Mesenchymal stem cell (in vitro differentiated cells and primary cell): ENCODE measurements around the gene EXOC5. TPM values are rescaled to one million over a fixed set of nuclear protein-coding genes. Genes with fewer than 3 reads are reported as not detected.

ENCODE experiments used
- DNase-seq: peaks from one replicate; pipeline ENCODE4 v3.0.0-alpha.2; 2013
- H2AFZ ChIP-seq: one replicate; pipeline ENCODE4 v1.6.1; 2013; ENCODE audit warnings: low read depth, mild to moderate bottlenecking, control low read depth, inconsistent platforms, low read length, moderate library complexity
- H2AK5ac ChIP-seq: 2 replicates; pipeline ENCODE4 v1.6.1; 2013; ENCODE audit warnings: low read length, moderate library complexity, mild to moderate bottlenecking, inconsistent platforms; ENCODE audit not compliant: severe bottlenecking
- H2BK120ac ChIP-seq: one replicate; pipeline ENCODE4 v1.6.1; 2013; ENCODE audit warnings: low read depth, mild to moderate bottlenecking, inconsistent platforms, low read length, moderate library complexity
- H2BK12ac ChIP-seq, 2 experiments: one replicate each; pipeline ENCODE4 v1.6.1; 2013; ENCODE audit warnings: inconsistent platforms in 2 of 2, low read length in 2 of 2, mild to moderate bottlenecking in 2 of 2, moderate library complexity in 2 of 2, control low read depth in 1 of 2
- H2BK15ac ChIP-seq: one replicate; pipeline ENCODE4 v1.6.1; 2013; ENCODE audit warnings: mild to moderate bottlenecking, low read depth, inconsistent platforms; ENCODE audit not compliant: poor library complexity, severe bottlenecking
- H2BK5ac ChIP-seq: 2 replicates; pipeline ENCODE4 v1.6.1; 2013; ENCODE audit warnings: low read depth, mild to moderate bottlenecking, low read length, control low read depth, inconsistent platforms; ENCODE audit not compliant: poor library complexity, severe bottlenecking
- H3K14ac ChIP-seq, 2 experiments: one replicate each; pipeline ENCODE4 v1.6.1; 2013; ENCODE audit warnings: inconsistent platforms in 2 of 2, low read length in 2 of 2, control low read depth in 1 of 2, mild to moderate bottlenecking in 1 of 2, moderate library complexity in 1 of 2
- H3K18ac ChIP-seq, 2 experiments: one replicate each; pipeline ENCODE4 v1.6.1; 2013; ENCODE audit warnings: inconsistent platforms in 2 of 2, low read length in 2 of 2, control low read depth in 1 of 2, low read depth in 1 of 2, mild to moderate bottlenecking in 1 of 2
- H3K23ac ChIP-seq, 2 experiments: one replicate each; pipeline ENCODE4 v1.6.1; 2013; ENCODE audit warnings: inconsistent platforms in 2 of 2, low read length in 2 of 2, mild to moderate bottlenecking in 2 of 2, moderate library complexity in 2 of 2, control low read depth in 1 of 2
- H3K27ac ChIP-seq: 2 replicates; pipeline ENCODE4 v1.5.1; 2013; ENCODE audit warnings: mild to moderate bottlenecking, moderate library complexity, low read length, control low read depth, inconsistent platforms; ENCODE audit not compliant: poor library complexity, severe bottlenecking
- H3K27me3 ChIP-seq, 2 experiments: 2 replicates each; pipeline versions ENCODE4 v1.6.1 to v1.7.0; 2013; ENCODE audit warnings: low read length in 2 of 2, mild to moderate bottlenecking in 2 of 2, moderate library complexity in 2 of 2, control low read depth in 1 of 2, inconsistent platforms in 1 of 2; ENCODE audit not compliant: control insufficient read depth in 1 of 2, insufficient read depth in 1 of 2
- H3K36me3 ChIP-seq, 2 experiments: 2 replicates each; pipeline versions ENCODE4 v1.6.1 to v1.7.0; 2013; ENCODE audit warnings: low read length in 2 of 2, control low read depth in 1 of 2, inconsistent platforms in 1 of 2, low read depth in 1 of 2, mild to moderate bottlenecking in 1 of 2; ENCODE audit not compliant: insufficient read depth in 2 of 2, control insufficient read depth in 1 of 2
- H3K4ac ChIP-seq, 2 experiments: one replicate each; pipeline ENCODE4 v1.6.1; 2013; ENCODE audit warnings: inconsistent platforms in 2 of 2, low read length in 2 of 2, mild to moderate bottlenecking in 2 of 2, moderate library complexity in 2 of 2, control low read depth in 1 of 2, low read depth in 1 of 2
- H3K4me1 ChIP-seq: 2 replicates; pipeline ENCODE4 v1.6.1; 2013; ENCODE audit warnings: low read depth, low read length, control low read depth; ENCODE audit not compliant: control insufficient read depth, insufficient read depth
- H3K4me2 ChIP-seq: 2 replicates; pipeline ENCODE4 v1.6.1; 2013; ENCODE audit warnings: low read length, mild to moderate bottlenecking, inconsistent platforms; ENCODE audit not compliant: poor library complexity, severe bottlenecking
- H3K4me3 ChIP-seq, 2 experiments: 2 replicates each; pipeline versions ENCODE4 v1.5.1 to v1.7.0; 2013; ENCODE audit warnings: low read length in 2 of 2, mild to moderate bottlenecking in 2 of 2, control low read depth in 1 of 2, low read depth in 1 of 2; ENCODE audit not compliant: insufficient read depth in 1 of 2
- H3K79me1 ChIP-seq: replicated peaks from 2 replicates; pipeline ENCODE4 v1.6.1; 2013; ENCODE audit warnings: mild to moderate bottlenecking, control low read depth, low read length, inconsistent platforms; ENCODE audit not compliant: poor library complexity, severe bottlenecking
- H3K9ac ChIP-seq: 2 replicates; pipeline ENCODE4 v1.7.0; 2013; ENCODE audit warnings: mild to moderate bottlenecking, low read length, moderate library complexity
- H3K9me3 ChIP-seq: 2 replicates; pipeline ENCODE4 v1.7.0; 2013; ENCODE audit warnings: mild to moderate bottlenecking, low read length; ENCODE audit not compliant: control insufficient read depth
- H4K8ac ChIP-seq: one replicate; pipeline ENCODE4 v1.6.1; 2013; ENCODE audit warnings: inconsistent platforms, mild to moderate bottlenecking, low read length, moderate library complexity
- H4K91ac ChIP-seq: one replicate; pipeline ENCODE4 v1.6.1; 2013; ENCODE audit warnings: mild to moderate bottlenecking, low read length, inconsistent platforms
- WGBS: methylation state at CpG from one replicate; pipeline ENCODE4 v1.1.7; 2013; ENCODE audit warnings: mixed read lengths; 5-methylcytosine and 5-hydroxymethylcytosine counted together
- polyA plus RNA-seq, 2 experiments: library from polyadenylated mRNA; stranded (reverse); fragments of 200-250 nt; gene quantifications; one replicate each; pipeline ENCODE4 v1.2.3, GENCODE V29; 2013

Gene EXOC5, protein sequence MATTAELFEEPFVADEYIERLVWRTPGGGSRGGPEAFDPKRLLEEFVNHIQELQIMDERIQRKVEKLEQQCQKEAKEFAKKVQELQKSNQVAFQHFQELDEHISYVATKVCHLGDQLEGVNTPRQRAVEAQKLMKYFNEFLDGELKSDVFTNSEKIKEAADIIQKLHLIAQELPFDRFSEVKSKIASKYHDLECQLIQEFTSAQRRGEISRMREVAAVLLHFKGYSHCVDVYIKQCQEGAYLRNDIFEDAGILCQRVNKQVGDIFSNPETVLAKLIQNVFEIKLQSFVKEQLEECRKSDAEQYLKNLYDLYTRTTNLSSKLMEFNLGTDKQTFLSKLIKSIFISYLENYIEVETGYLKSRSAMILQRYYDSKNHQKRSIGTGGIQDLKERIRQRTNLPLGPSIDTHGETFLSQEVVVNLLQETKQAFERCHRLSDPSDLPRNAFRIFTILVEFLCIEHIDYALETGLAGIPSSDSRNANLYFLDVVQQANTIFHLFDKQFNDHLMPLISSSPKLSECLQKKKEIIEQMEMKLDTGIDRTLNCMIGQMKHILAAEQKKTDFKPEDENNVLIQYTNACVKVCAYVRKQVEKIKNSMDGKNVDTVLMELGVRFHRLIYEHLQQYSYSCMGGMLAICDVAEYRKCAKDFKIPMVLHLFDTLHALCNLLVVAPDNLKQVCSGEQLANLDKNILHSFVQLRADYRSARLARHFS
- 44.1 TPM for polyA plus RNA-seq (2013, experiment 1 of 2)
- polyA plus RNA-seq (2013, experiment 2 of 2) = 45.5 TPM

DNA sequence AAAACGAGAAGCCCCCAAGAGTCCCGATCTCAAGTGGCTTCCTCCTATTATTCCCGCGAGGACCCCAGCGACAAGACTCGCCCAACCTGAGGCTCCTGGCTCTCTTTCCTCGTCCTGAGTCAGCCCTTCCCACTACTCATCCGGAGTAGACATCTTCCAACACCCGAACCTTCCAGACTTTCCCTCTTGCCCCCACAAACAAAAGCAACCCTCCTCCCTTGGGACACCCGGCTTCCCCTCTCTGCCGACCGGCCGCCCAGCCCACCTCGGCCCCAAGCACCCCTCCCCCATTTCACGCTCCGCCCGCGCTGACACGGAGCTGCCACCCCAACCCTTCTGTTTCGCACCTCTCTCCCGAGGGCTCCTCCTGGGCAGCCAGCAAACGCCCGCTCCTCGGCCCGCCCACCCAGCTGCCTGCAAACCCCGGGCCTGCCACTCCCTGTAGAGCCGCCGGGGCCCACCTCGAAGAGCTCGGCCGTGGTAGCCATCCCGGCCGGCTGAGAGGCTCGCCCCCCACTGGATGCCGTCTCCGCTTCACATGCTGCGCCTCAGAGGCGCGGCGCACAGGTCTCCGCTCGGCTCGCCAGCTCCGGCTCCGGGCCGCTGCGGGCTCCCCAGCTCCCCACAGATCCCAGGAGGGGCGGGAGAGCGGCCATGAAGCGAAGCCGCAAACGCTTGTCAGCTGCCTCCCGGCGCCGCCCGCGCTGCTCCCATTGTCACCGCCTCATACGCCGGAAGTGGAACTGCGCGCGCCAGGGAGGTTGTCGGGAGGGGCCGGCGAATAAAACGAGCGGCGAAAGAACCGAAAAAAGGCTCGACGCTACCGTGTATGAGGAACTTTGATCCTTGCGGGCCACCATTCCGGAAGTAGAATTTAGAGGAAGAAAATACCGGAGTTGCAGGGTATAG is at the start of gene EXOC5, which contains the start of gene AP5M1:
TSS of gene EXOC5 (minus strand) at position 745 of the 909 bp plus-strand sequence. CDS start at position 488, 257 bp downstream.
TSS of gene AP5M1 (plus strand) at position 811 of the 909 bp plus-strand sequence. CDS start 344 bp downstream, outside the sequence.
- Histone ChIP-seq H3K4ac (peak within 1 kb of the TSS; percentile 49 to 98), H3K36me3 (peaks cover 0 to 8% of the 10 kb centered on the region in 2 experiments), H3K18ac (peak within 1 kb of the TSS; percentile 96 to 97), H3K27ac (peak within 1 kb of the TSS; percentile 88), H3K4me2 (peak within 1 kb of the TSS; percentile 83), H3K9me3 (no peaks in the 10 kb centered on the region), H3K27me3 (no peaks in the 10 kb centered on the region), H2BK15ac (peak within 1 kb of the TSS; percentile 94), H3K4me3 (peak within 1 kb of the TSS; percentile 81 to 87), H3K23ac (no peak within 1 kb of the TSS), H3K4me1 (no peaks in the 10 kb centered on the region), H3K9ac (peak within 1 kb of the TSS; percentile 94), H4K8ac (peak within 1 kb of the TSS; percentile 96), H3K14ac (peak within 1 kb of the TSS in 1 of 2 experiments; percentile 44), H2BK5ac (peak within 1 kb of the TSS; percentile 75), H3K79me1 (peaks cover 2% of the 10 kb centered on the region), H2BK12ac (peak within 1 kb of the TSS in 1 of 2 experiments; percentile 27), H2BK120ac (peak within 1 kb of the TSS; percentile 85), H2AK5ac (no peak within 1 kb of the TSS), H4K91ac (peak within 1 kb of the TSS; percentile 90), H2AFZ (peak within 1 kb of the TSS; percentile 15)
- WGBS = under 1% methylated on average over 75 of the region's 76 CpGs
- DNase-seq = peak; percentile 94

DNA sequence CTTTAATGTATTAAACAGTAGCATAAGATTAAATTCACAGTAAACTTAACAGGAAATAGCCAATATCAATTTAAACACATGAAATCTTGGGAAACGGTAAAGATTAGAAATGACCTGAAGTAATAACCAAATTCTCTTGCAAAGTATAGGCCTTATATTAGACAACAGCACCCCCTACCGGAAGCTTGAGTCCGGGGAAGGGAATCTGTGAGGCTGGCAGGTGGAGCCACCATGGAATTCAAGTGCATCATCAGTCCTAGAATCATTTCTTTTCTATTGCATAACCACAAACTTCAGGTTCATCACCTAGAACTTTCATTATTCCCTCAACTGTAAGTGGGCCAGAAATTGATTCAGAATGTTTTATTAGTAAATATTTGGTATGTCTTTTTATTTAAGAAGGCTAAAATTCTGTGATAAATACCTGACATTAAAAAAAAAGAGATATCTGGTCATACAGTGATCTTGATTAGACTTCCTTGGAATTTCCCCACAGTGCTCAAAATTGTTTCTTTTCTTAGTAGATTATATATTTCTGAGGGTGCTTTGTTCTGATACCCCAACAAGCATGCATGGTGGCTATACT is 48.6 kb upstream of the EXOC5 start:
- Histone ChIP-seq H3K23ac (no peak overlapping the region), H3K9ac (no peak overlapping the region), H3K79me1 (no peaks in the 10 kb centered on the region), H2BK5ac (no peak overlapping the region), H3K9me3 (no peaks in the 10 kb centered on the region), H3K4ac (no peak overlapping the region), H3K4me3 (no peak overlapping the region), H3K4me2 (no peak overlapping the region), H4K8ac (no peak overlapping the region), H2BK15ac (no peak overlapping the region), H3K27ac (no peak overlapping the region), H3K27me3 (peaks cover 25 to 26% of the 10 kb centered on the region in 2 experiments), H2AK5ac (no peak overlapping the region), H2BK120ac (no peak overlapping the region), H2AFZ (no peak overlapping the region), H4K91ac (no peak overlapping the region), H3K18ac (no peak overlapping the region), H3K36me3 (no peaks in the 10 kb centered on the region), H3K4me1 (no peaks in the 10 kb centered on the region), H3K14ac (no peak overlapping the region), H2BK12ac (no peak overlapping the region)
- 0% methylated on average over 2 of the region's 3 CpGs for WGBS
- DNase-seq = peak; percentile 74

DNA sequence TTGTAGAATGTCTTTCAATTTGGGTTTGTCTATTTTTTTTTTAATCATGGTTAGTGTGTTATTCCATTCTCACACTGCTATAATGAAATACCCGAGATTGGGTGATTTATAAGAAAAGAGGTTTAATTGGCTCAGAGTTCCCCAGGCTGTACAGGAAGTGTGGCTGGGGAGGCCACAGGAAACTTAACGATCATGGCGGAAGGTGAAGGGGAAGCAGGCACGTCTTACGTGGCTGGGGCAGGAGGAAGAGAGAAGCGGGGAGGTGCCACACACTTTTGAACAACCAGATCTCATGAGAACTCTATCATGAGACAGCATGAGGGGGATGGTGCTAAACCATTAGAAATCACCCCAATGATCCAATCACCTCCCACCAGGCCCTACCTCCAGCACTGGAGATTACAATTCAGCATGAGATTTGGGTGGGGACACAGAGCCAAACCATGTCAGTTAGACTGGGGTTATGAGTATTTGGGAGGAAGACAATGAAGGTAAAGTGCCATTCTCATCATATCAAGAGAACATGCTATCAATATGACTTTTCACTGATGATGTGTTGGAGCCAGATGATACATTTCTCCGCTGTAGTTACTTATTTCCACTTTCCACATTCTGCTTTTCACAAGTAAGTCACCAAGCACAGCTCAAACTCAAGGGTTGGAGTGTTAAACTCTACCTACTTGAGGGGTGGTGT is 45.8 kb upstream of the EXOC5 start:
- Histone ChIP-seq H3K36me3 (no peaks in the 10 kb centered on the region), H3K14ac (no peak overlapping the region), H3K27ac (no peak overlapping the region), H3K27me3 (peaks cover 13% of the 10 kb centered on the region in 2 experiments), H3K4ac (no peak overlapping the region), H2AK5ac (no peak overlapping the region), H2BK120ac (no peak overlapping the region), H3K9ac (no peak overlapping the region), H4K8ac (no peak overlapping the region), H3K18ac (no peak overlapping the region), H2BK15ac (no peak overlapping the region), H3K79me1 (no peaks in the 10 kb centered on the region), H3K4me2 (no peak overlapping the region), H2AFZ (no peak overlapping the region), H2BK12ac (no peak overlapping the region), H3K23ac (no peak overlapping the region), H3K4me3 (no peak overlapping the region), H4K91ac (no peak overlapping the region), H3K4me1 (no peaks in the 10 kb centered on the region), H3K9me3 (no peaks in the 10 kb centered on the region), H2BK5ac (no peak overlapping the region)
- no peak for DNase-seq
- 88% methylated on average over 6 of the region's 7 CpGs for WGBS
